ENCODE results near the gene OR52H1.
"Not testable (repeated sequence)": the region's sequence is repeated elsewhere in the genome, so short reads cannot be mapped to it uniquely, and the experiment has no call there.

OR52H1 gene

DNA sequence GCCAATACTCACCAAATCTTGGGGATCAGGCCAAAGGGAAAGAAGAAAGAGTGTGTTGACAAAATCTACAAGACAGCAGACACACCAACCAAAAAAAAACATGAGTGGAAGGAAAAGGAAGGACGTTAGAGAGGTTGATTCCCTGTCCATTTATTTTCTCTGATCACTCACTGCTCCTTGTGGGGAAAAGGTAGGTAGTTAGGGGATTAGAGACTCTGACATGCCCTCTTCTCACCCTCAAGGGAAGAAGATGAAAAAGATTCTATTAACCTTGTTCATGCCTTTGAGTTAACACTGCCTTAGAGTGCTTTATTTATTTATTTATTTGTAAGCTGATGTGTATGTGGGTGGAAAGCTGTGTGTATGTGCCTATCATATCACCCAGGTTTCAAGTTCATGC, at the start of gene OR52H1:
OR52H1 (minus strand) TSS at position 101 of the 400 bp plus-strand sequence. CDS start 3,035 bp downstream, outside the sequence.
- DNase-seq: no peak

DNA sequence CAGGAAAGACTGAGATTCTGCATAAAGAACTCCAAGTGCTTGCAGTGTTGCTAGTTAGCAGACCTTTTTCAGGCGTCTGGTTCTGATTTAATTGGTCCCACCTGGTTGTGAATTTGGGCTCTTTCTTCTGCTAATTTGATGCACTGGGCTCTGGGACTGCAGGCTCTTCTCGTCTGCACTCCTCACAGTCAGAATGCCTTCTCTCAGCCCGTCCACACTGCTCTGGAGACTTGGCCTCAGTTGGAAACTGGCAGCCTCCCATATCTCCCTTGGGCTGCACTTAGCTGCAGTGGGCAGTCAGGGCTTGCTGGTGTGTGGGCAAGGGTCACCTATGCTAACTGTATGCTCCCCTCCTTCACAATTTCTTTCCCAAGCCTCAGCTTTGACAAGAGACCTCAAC, 49.6 kb upstream of the OR52H1 start:
- DNase-seq: no peak

DNA sequence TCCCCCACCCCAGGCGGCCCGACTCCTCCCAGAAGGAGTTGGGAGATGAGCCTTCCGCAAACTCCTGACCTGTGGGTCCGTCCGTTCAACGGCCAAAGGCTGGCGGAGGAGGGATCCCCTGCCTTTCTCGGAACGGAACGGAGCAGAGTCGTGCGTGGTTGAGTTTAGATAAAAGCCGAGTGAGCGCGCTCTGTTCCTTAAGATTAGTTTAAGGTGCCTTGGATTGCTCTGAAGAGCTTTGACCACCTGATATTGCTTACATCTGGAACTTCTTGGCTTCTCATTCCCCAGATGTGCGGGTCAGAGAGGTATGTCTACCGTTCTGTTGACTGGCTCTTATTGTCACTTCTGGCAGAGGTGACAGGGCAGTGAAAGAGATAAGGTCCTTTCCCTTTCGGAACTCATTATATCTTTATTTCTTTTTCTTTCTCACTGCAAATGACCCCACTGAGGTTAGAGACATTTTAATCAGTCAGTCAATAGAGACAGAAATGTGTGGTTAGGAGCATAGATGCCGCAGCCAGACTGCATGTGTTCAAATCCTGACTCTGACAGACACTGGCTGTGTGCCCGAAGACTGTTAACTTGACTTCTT, 48.4 kb upstream of the OR52H1 start, which contains the start of gene TRIM6:
TRIM6 (plus strand) TSS at position 31 of the 595 bp plus-strand sequence; CDS start at position 292, 261 bp downstream.
- DNase-seq: peak in 1 of 2 donors; percentile 16

DNA sequence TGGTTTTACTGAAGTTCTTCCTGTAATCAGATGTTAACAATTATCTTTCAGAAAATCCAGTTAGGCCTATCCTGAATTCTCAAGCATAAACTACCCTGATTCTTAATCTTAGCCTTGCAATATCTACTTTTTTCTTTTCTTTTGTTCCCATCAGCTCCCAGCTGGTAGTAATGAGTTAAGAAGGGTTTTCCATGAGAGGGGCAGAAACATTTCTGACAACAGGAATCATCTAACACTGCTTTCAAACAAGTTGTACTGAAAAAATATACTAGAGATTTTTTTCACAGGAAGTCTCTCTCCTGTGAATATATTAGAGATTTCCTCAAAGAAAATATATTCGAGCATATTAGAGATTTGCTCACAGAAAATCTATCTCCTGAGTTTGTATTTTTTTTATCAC, 44.8 kb upstream of the OR52H1 start:
- no peak for DNase-seq

DNA sequence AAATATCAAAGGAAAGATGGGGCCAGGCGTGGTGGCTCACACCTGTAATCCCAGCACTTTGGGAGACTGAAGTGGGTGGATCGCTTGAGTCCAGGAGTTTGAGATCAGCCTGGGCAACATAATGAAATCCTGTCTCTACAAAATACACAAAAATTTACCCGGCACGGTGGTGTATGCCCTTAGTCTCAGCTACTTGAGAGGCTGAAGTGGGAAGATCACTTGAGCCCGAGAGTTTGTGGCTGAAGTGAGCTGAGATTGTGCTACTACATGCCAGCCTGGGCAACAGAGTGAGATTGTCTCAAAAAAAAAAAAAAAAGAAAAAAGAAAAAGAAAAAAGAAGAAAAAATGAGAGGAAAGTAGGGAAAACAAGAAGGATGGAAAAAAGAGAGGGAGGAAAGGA, 44.3 kb upstream of the OR52H1 start:
- DNase-seq: no peak

DNA sequence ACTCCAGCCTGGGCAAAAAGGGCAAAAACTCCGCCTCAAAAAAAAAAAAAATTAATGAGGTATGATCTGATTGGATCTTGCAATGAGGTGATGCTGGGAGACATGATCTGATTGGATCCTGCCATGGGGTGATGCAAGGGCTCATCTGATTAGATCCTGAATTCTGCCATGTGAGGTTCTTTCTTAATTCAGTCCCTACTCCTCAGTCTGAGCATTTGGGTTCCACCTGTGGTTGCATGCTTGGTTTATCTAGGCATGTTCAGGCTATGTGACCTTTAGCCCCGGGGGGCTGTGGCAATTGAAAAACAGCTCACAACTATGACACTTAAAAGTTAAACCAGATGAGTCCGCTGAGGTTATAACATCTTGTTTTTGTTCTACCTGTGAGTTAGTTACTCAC, 43.3 kb upstream of the OR52H1 start:
- no peak for DNase-seq

DNA sequence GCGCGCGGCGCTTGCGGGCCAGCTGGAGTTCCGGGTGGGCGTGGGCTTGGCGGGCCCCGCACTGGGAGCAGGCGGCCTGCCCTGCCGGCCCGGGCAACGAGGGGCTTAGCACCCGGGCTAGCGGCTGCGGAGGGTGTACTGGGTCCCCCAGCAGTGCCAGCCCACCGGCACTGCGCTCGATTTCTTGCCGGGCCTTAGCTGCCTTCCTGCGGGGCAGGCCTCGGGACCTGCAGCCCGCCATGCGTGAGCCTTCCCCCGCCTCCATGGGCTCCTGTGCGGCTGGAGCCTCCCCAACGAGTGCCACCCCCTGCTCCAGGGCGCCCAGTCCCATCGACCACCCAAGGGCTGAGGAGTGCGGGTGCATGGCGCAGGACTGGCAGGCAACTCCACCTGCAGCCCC, 41.6 kb upstream of the OR52H1 start:
- DNase-seq: not testable (repeated sequence)

DNA sequence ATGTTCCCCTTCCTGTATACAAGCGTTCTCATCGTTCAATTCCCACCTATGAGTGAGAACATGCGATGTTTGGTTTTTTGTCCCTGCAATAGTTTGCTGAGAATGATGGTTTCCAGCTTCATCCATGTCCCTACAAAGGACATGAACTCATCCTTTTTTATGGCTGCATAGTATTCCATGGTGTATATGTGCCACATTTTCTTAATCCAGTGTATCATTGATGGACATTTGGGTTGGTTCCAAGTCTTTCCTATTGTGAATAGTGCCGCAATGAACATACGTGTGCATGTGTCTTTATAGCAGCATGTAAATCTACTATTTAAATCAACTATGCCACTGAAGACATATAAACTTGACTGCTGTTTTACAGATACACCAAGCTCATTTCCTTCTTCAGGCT, 36.1 kb upstream of the OR52H1 start:
- DNase-seq: not testable (repeated sequence)

DNA sequence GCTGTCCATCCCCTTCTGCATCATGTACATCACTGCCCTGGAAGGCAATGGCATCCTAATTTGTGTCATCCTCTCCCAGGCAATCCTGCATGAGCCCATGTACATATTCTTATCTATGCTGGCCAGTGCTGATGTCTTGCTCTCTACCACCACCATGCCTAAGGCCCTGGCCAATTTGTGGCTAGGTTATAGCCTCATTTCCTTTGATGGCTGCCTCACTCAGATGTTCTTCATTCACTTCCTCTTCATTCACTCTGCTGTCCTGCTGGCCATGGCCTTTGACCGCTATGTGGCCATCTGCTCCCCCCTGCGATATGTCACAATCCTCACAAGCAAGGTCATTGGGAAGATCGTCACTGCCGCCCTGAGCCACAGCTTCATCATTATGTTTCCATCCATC, 32.7 kb upstream of the OR52H1 start:
- DNase-seq: no peak

DNA sequence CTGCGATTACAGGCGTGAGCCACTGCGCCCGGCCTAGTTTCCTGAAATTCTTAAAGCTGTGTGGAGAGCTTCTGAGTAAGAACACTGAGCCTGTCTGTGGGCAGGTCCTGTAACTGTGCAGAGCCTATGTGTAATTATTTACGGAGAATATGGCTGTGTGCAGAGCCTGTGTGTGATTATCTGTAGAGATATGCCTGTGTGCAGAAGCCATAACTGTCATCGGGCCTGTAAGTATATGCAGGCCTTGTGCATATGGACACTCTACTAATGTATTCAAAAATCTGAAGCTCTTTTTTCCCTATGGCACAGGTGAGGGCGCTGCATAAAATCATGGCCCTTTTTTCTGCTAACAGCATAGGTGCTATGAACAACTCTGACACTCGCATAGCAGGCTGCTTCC, 32.2 kb upstream of the OR52H1 start, which contains the start of gene OR52B6:
OR52B6 (plus strand) TSS at position 301 of the 400 bp plus-strand sequence; CDS start at position 301, 0 bp downstream.
- no peak for DNase-seq

DNA sequence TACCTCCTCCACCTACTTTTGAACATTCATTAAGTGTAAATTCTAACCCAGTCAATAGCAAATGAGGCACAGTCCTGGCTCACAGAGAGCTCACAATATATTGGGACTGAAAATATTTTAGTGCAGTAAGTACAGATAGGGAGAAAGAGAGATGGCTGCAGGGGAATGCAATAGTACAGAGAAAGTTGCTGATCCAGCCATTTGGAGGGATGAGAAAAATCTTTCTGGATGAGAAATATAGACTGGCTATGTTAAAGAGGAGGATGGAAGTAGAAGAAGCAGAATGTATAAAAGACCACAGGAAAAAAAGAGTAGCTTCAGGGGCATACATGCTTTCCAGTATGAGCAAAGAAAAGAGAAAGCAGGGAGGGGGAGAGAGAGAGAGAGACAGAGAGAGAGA, 28.8 kb upstream of the OR52H1 start:
- no peak for DNase-seq

DNA sequence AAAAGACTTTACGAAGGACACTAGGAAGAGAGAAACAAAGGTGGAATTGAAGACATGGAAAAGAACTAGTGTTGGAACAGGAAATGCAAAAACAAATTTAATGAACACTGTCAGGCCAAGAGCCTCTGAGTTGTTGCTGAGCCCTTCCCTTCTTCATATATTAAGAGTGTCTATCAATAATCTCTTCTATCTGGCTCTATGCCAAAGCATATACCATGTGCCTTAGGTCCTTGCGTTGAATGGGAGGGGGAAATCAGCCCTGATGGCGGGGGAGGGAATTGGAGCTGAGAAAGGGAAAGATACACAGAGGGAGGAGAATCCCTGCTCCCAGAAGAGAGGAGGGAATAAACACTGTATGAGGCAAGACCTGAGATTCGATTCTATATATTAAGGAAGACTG, 26.8 kb upstream of the OR52H1 start:
- no peak for DNase-seq

DNA sequence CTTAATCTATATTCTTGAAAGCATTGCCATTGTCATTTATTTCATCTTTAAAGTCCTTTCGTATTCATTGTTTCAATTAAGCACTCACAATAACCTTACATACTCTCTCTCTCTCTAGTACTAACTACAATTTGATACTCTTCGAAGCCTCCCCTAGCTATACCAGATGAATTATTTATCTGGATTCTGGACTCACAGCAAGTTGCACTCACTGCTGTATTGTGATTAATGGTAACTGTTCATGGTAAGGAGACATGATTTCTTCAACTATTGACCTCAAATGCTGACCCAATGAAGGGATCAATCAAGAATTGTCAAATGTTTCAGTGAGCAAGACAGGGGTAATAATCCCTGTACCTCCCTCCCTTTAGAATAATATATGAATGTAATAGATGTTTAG, 26.3 kb upstream of the OR52H1 start:
- no peak for DNase-seq

DNA sequence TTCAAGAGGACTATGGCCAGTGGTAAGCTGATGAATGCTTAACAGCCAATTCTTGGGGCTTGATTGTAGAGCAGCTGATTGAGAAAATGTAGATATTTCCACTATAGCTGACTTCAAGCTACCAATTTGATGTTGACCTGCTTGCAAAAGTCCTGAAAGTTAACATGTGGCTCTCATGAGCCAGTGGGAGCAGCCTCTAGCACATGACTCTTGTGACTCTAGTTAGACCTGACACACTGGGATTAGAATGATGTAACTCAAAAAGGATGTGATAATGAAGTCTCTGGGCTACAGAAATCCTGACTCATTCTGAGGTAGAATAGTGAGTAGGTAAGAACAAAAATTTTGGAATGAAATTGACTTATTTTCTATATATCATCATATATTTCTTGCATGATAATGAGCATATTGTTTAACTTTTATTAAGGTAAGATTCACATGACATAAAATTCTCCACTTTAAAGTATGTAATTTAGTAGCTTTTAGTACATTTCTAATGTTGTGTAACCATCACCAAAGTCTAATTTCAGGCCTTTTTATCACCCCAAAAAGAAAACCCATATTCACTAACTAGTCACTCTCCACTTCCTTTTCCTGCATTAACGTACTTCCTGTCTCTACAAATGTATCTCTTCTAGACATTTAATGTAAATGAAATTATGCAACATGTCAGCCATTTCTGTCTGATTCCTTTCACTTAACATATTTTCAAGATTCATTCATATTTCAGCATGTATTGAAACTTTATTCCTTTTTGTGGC, 16.1 kb upstream of the OR52H1 start:
- DNase-seq: no peak

DNA sequence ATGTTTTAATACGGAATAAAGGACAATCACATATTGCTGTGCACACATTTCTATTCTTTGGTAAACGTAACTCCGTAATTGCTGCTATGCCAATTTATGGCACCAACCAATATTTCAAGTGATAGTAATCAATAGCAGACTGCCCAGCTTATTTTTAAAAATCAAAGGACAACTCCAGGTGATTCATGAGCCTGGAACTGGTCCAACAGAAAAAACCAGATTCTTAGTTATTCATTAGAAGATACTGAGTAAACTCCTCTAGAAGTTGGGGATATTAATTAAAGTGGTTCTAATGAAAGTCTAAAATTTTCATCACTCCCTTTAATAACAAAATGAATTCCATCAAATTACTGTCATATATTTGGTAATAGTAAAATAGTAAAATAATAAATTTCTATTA, 9.4 kb upstream of the OR52H1 start:
- DNase-seq: no peak

DNA sequence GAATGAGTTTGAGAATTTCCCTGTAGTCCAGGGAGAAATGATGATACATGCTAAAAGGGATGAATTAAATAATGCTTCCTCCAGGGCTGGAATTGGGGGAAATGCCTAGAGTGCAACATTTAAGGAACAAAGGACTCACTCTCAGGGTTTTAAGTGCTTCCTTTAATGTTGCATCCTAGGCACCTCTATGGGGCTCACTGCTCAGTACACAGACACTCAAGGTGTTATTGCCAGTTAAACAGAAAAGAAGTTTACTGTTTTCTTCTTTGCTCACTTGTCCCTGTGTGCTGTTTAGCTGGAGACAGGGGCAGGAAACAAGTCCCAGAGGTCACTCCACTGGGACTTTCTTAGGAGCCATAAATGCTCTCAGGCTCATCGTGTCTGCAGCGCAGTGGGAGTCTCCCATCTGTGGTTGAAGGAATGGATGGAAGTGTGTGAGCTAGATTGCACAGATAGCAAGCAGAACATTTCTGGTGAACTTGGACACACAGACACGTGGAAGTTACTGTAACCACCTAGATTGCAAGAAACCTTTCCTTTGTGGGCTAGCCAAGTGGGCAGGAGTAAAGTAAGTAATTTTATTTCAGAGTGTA, 8.4 kb upstream of the OR52H1 start:
- DNase-seq: no peak

DNA sequence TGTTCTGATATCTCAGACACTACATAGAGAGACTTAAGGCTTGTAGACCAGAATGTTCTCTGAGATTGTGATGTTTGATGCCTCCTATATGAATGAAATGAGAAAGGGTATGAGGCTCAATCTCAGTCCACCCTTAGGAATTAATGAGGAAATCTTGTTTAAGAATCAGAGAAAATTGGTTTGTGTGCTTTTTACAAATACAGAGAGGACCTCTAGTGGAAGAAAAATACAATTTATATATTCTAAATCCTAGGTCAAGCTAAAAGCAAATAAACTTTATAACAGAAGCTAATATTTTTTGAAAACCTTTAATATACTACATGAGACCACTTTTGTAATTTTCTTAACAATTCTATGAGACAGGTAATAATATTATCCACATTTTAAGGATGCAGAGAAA, 5.0 kb upstream of the OR52H1 start:
- no peak for DNase-seq

DNA sequence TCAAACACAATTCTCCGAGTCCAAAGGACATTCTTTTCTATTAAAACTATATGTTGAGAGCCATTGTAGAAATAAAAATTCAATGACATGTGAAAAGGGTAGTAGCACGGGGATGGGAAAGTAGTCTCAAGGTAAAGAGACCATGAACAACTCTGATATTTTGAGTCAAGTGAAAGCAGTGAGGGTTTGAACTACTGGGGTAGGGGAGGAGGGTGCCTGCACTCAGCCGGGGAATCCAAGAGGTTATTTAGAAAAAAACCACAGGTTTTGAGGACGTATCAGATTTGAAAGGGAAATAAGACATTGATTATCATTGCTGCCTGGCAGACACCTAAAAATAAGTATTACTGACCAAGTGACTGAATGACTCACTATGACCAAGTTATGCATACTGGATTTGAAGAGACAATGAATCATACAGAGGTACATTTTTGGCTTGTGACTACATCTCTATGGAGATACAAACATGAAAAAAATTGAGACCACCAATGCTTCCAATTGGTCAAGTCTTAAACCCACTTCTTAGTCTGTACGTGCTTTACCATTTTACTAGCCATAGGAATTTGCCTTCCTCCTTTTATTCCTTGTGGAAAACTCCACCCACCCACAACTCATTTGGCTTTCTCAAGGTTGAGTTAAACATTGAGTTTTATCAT, 2.2 kb upstream of the OR52H1 start:
- no peak for DNase-seq

DNA sequence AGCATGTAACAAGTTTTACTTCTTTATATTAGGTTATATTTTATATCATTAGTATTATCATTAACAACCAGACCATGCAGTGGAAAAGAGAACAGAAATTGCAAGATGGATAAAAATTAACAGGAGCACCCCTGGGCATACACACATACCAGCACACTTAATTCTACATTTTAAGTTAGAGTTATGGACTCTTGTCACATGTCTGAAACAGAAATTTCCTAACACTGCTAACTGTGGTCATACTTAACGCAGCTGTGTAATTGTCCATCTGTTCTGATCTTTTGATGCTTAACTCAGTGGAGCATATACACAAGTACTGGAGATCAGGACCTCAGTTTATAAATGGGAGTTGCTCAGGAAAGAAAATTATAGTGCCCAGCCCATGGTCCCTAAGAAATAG, 358 bp downstream of the OR52H1 start:
- no peak for DNase-seq

DNA sequence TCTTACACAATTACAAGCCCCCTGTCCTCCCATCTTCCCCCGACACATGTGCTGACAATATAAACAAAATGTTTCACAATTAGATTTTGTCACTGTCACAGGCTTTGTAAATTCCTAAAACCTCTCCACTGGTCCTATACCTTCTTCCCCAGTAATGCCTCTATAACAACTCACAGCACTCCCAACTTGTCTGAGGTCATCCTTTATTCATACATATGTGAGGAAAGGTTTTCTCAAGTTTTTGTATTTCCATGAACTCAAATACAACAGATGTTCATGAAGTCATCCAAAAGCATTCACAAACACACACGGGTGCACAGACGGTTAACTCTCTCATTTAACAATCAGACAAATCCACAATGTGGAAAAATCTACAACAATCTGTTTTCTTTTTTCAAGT, 1.9 kb downstream of the OR52H1 start:
- DNase-seq: no peak

DNA sequence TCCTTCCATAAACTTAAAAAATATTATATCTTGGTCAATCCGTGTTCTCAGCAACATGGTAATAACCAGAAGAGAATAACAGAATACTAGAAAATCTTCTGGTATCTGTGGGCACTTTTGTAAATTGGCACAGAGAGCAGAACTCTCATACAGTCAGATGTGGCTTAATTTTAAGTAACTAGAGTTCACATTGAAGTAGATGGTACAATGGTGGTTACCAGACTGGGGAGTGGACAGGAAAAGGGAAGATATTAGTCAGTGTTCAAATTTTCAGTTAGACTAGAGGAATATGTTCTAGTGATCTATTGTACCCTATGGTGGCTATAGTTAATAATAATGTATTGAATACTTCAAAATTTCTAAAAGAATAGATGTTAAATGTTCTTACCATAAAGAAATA, 6.9 kb downstream of the OR52H1 start:
- DNase-seq: no peak

DNA sequence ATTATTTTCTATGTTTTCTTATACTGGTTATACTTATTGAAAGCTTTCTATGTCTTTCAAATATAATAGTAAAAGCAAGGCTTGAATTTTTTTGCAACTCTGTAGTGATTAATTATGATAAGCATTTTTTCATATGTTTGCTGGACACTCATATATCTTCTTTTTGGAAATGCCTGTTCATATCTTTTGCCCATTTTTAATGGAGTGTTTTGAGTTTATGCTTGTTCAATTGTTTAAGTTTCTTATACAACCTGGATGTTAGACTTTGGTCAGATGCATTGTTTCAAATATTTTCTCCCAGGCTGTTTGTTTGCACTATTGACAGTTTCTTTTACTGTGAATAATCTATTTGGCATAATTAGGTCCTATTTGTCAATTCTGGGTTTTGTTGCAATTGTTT, 11.9 kb downstream of the OR52H1 start:
- DNase-seq: no peak

DNA sequence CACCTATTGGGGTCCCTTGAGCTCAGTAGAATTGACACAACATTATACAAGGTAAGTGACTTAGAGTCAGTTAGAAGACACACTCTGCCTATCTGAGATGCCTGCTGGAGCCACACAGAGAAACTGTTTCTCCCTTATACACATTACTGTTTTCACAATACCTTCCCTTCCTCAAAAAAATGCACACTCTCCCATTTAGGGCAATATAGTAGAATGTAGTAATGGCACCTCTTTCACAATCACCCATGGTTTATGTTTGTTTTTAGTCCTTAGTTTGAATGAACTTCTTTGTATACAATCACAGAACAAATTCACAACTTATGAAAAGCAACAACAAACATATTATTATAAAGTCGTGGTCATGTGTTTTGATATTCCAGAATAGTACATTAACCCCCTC, 14.3 kb downstream of the OR52H1 start:
- no peak for DNase-seq

All from CD4-positive, alpha-beta T cell treated with Interferon alpha-2 for 1 hour (primary cell).